HG03575 (cell line): ENCODE data around the gene NEMF.
"Not testable (repeated sequence)": the region's sequence is repeated elsewhere in the genome, so short reads cannot be mapped to it uniquely, and the experiment has no call there.

ENCODE experiments used
- ATAC-seq: cut with Tn5 transposase; IDR thresholded peaks from one replicate; pipeline ENCODE4 v1.9.1; 2021; ENCODE audit not compliant: unreplicated experiment, insufficient number of reproducible peaks, low FRiP score; ENCODE audit errors: extremely low read depth

The NEMF gene

DNA sequence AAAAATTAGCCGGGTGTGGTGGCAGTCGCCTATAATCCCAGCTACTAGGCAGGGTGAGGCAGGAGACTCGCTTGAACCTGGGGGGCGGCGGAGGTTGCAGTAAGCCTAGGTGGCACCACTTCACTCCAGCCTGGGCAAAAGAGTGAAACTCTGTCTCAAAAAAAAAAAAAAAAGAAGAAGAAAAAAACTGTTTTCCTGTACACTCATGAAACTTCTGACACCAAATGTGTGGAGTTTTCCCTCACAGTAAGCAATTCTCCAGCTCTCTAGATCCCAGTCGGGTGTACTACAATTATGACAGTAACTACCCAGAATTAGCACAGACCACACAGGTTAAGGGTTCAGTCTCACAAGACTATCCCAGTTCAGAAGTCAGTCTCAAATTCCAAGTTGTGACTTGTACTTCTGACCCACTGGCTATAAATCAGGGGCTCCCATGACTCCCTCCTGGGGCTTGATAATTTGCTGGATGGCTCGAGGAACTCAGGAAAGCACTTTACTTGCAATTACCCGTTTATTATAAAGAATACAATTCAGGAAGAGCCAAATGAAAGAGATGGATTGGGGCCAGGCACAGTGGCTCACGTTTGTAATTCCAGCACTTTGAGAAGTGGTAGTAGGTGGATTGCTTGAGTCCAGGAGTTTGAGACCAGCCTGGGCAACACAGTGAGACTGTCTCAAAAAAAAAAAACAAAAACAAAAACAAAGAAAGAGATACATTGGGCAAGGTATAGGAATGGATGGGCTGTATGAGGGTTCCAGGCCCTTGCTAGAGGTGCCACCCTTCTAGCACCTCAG is 27.9 kb upstream of the NEMF start:
- ATAC-seq, result no peak

DNA sequence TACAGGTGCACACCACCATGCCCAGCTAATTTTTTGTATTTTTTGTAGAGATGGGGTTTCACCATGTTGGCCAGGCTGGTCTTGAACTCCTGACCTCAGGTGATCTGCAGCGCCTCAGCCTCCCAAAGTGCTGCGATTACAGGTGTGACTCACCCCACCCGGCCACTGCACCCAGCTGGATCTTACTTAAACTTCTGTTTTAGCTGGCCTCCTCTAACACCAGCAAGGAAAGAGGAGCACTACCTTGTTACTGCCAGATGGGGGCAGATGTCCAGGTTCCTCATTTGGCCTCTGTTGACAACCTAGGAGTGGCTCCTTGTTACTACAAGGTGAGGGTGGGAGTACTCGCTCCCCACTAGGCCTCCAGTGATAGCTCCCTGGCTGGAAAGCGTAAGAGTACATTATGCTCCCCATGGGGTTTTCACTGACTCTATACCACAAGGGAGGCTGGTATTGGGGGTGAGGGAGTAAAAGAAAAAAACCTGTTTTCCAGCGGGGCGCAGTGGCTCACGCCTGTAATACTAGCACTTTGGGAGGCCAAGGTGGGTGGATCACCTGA is 27.1 kb upstream of the NEMF start:
- ATAC-seq, result no peak

DNA sequence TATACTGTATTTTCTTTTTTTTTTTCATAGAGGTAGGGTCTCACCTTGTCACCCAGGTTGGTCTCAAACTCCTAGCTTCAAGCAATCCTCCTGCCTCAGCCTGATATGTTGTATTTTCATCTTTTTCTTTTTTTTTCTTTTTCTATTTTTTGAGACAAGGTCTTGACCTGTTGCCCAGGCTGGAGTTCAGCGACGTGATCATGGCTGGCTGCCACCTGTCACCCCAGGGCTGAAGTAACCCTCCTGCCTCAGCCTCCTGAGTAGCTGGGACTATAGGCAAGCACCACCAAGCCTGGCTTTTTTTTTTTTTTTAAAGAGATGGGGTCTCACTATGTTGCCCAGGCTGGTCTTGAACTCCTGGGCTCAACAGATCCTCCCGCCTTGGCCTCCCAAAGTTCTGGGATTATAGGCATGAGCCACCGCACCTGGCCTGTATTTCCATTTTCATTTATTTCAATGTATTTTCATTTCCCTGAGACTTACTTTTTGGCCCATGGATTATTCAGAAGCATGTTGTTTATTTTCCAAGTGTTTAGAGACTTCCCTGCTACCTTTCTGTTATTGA is 24.1 kb upstream of the NEMF start:
- no peak for ATAC-seq

DNA sequence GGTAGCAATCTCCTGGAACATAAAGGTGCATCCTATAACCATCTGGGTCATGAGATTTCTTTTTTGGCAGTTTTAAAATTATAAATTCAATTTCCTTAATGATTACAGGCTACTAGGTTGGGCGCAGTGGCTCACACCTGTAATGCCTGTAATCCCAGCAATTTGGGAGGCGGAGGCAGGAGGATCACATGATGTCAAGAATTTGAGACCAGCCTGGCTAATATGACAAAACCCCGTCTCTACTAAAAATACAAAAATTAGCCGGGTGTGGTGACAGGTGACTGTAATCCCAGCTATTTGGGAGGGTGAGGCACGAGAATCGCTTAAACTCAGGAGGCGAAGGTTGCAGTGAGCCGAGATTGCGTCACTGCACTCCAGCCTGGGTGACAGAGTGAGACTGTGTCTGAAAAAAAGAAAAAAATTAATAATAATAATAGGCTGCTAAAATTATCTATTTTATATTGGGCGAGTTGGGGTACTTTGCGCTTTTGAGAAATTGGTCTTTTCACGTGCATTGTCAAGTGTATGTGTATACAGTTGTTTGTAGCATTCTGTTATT is 23.1 kb upstream of the NEMF start:
- ATAC-seq, result no peak

DNA sequence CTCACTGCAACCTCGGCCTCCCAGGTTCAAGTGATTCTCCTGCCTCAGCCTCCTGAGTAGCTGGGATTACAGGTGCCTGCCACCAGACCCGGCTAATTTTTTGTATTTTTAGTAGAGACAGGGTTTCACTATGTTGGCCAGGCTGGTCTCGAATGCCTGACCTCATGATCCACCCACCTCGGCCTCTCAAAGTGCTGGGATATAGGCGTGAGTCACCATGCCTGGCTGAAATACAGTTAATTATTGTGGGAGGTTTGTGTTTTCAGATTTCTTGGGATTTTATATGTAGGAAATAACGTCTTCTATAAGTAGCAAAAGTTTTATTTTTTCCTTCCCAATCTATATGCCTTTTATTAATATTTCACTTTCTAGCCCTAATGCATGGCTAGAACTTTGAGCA is 21.0 kb upstream of the NEMF start:
- not testable (repeated sequence) for ATAC-seq

DNA sequence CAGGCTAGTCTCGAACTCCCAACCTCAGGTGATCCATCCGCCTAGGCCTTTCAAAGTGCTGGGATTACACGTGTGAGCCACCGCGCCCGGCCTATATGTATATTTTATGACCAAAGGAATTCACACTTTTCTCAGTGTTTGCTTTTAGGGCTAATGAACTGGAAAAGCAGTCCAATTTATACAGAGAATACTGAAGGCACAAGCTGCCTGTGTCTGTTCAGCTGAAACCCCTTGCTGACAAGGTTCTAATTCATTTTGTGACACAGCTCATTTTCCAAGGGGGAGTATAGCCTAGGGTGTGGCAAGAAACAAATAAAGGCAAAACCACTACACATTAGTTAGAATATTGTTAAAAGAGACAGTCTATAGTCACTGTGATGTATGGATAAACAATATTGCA is 18.3 kb upstream of the NEMF start:
- no peak for ATAC-seq

DNA sequence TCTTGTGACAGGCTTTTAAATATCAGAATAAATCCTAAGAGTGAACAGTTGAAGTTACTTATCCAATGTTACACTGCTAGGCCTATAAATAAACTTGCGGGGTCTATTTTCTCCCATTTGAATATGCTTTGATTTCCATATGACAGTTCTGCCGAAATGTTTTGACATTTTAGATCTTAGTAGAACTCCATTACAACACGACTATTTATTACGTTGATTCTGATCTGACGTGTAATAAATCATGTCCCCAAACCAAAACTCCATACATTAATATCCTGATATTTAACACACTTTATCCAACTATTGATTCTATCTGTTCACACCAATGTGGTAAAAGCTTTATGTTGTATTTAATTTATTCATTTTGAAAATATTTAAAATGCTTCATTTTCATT is 16.1 kb upstream of the NEMF start:
- ATAC-seq, result no peak

DNA sequence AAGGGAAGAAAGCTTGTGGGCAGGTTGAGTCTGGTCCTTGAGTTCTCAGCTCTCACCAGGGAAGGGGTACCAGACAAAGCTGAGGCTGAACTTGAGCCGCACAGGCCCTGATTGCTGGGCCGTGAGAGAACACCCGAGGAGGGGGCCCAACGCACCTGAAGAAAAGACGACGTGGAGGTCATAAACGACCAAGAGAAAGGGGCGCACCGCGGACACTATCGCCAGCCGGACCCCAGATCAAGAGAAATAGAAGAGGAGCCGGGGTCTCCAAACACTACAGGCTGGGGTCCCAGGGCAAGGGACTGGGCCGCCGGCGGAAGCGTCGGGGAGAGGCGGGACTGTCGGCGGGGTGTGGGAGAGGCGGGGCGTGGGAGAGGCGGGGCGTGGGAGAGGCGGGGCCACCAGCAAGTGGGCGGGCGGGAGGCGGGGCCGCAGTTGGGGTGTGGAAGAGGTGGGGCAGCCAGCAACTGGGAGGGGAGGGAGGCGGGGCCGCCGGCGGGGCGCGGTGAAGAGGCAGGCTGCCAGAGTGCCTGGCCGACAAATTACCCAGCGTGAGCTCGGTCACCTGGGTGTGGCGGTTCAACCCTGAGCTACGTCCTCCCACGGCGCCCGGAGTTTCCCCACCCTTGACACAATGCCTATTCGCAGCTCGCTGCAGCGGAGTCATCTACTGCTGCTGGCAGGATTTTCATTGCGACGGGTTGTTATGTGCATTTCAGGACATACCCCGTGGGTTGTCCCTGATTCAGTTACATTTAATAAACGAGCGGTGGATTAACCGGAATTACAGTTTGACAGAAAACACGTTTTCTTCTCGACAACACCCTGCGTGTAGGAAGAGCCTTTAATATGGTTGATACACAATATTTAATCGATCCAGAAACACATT is 15.5 kb upstream of the NEMF start:
- ATAC-seq, result peak; percentile 42

DNA sequence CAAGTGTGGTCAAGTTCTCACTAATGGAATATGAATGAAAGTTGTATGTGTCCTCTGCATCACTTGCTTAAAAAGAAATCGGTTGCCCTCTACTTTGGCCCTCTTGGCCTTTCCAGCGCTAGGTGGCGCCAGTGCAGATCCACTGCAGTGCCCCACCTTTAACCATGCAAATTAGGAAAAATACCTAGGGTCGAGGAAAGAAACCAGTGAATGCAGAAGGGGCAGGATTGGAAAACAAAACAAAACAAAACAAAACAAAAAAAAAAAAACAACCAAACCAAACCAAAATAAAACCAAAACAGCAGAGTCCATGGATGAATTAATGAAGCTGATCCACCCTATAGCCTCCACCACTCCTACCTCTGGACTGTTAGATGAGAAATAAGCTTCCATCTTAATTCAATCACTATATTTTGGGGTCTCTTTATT is 12.9 kb upstream of the NEMF start:
- ATAC-seq, result no peak

DNA sequence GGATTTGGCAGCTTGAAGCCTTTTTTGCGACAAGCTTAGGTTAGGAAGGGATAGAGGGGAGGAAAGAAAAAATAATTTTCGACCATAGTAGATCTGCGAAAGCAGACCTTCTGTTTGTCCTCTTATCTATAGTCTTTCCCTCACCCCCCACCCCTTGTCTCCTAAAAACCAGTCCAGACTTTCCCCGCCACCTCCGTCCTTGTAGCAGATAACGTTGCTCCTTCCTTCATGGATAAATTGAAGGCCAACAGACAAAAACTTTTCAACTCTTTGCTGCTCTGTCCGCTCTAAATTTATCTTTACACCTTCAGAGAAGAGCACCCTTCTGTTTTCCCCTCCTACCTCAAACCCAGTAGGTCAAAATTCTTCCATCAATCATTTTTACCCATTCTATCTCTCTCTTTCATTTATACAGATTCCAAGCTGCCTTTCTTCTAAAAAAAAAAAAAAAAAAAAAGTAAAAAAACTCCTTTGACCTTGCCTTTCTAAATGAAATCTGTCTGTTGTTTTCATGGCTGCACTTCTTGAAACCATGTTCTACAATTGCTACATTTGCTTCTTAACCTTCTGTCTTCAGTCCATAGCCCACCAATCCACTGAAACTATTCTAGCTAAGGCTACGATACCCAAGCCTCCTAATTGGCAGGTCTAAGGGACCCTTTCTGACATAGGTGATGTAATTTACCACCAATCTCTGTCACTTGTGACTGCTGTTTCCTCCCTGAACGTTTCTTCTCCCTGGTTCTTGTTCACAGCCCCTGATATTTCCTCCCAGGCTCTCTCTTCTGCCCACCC is 11.1 kb upstream of the NEMF start:
- no peak for ATAC-seq

DNA sequence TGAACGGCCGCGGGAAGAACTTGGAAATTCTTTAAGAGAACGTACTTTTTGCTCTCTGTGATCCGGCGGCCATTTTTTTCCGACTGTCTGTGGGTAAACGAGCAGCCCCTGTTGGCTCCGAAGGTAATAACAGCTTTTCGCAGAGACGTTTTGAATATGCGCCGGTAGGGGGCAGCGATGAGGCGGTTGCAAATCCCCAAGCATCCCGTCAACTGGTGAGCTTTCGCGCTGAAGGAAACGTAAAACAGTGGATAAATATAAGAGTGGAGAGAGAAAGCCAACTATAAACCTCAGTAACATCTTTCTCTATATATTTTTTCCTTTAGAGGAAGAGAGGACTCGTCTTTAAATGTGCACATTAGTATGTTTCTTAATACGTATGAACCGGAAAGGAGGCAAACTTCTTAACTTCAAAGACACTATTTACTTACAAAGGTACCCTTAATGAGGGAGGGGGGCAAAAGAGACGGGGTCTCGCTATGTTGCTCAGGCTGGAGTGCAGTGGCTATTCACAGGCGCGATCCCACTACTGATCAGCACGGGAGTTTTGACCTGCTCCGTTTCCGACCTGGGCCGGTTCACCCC is 9.6 kb upstream of the NEMF start:
- ATAC-seq, result no peak

DNA sequence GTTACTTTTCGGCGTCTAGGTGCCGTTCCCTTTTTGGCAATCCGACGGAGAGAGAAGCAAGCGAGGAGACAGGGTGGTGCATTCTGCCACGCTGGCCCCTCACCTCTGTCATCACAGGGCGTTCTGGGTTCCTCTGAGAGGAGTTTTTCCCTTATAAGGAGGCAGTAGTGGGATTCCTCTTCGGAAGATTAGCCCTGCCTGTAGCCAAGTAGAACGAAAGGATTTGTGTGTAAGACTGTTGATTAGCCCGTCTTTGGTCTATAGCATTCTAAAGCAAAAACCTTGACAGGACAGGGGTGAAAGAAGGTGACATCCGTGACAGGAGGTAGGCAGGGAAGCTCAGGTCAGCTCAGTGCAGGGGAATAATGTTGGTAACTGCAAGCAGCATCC is 9.1 kb upstream of the NEMF start:
- ATAC-seq, result no peak

DNA sequence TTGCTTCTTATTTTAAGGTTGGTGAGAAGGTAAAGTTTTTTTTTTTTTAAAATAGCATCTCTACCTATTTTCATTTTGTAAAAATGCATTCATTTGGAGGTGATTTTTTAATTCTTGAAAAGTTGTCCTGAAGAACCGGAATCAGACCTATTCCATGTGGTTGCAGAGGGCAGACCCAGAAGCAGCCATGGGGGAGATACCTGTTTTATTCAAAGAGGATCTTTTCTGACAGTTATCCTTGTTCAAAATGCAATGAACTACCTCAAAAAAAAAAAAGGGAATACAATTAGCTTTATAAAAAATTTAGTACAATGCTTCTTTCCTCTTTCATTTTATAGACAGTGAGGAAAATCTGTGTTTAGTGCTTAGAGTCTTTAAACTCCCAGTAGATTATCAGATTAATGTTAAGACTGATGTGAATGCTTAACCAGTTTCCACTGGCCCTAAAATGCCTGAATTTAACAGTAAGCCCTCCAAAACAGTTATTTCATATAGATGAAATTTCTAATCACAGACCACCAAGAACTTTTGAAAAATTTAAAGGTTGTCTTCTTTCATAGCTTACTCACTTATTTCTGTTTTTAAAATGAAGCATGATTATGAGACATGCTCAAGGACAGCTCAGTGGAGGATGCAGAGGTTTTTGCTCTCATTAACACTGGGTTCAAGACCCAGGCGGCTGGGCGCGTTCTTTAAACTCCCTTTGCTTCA is 8.6 kb upstream of the NEMF start:
- no peak for ATAC-seq

DNA sequence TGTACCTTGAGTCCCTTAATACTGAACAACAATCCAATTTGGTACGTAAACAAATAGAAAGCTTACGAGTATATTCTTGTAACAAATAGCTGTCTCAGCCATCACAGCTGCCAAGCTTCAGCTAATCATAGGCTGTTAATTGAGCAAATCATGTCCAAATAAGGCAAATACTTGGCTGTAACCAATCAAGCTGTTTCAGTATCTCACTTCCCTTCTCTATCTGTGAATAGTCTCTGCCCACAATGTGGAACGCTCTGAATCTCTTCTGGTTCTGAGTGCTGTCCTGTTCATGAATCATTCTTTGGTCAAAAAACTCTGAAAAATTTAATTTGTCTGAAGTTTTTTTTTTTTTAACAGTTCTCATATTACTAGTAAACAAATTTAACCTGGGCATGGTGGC is 5.8 kb upstream of the NEMF start:
- ATAC-seq, result no peak

DNA sequence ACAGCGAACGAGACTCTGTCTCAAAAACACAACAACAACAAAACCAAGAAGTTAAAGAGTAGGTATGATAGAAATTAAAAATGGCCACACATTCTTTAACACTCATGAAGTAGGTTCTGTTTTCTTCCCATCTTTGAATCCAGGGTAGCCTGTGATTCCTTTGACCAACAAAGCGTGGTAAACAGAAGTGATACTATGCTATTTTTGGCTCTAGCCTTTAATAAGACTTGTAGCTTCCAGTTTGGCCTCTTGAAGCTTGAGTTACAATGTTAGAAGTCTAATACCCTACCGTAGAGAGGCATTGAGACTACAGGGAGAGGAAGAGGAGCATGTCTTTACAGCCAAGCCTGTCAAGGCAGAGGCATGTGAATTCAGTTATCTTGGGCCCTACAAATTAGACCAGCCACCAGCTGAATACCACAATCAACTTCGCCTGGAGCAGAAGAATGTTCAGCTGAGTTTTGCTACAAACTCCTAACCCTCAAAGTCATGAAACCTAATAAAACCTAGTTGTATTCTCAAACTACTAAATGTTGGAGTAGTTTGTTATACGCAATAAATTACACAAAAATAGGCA is 4.9 kb upstream of the NEMF start:
- no peak for ATAC-seq

DNA sequence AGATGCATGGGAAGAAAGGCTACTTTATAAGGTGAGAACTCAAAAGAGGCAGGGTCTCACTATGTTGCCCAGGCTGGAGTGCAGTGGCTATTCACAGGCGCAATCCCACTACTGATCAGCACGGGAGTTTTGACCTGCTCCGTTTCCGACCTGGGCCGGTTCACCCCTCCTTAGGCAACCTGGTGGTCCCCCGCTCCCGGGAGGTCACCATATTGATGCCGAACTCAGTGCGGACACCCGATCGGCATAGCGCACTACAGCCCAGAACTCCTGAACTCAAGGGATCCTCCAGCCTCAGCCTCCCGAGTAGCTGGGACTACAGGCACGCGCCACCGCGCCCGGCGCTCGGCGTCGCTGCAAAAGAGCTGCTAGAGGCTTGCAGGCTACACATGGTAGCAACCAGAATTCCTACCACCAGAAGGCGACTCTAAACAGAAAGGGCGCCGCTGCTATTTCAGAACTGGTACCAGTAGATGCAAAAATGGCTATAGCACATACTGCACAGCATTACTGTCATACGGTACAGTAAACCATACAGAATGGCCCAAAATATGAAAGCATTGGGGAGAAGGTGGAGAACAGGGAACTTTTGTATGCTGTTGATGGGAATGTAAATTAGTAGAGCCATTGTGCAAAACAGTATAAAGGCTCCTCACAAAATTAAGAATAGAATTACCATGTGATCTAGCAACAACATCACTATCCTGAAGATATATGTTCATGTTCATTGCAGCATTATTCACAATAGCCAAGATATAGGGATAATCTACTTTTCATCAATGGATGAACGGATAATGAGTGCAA is 1.2 kb upstream of the NEMF start:
- ATAC-seq, result no peak

DNA sequence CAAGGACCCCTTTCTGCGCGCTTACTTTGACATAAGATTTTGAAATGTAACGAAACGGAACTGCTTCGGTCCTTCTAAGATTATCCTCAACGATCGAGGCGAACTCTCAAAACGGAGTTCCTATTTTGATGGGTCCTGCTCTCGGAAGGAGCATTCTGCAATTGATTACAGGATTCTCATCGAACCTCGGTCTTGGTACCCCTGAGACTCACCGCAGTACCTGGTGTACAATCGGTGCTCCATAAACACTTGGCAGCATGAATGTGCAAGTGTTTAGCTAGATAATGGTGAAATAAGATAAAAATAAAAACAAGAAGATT is 530 bp upstream of the NEMF start:
- no peak for ATAC-seq
